Measurements from ENCODE around the gene MLIP. TPM values are rescaled to one million over a fixed set of nuclear protein-coding genes. Genes with fewer than 3 reads are reported as not detected.

MLIP gene
- total and polyA plus RNA-seq, 2 of the 8 experiments (the other 6 are each of a cell fraction or from before 2014, with no cell fraction given), result not detected

DNA sequence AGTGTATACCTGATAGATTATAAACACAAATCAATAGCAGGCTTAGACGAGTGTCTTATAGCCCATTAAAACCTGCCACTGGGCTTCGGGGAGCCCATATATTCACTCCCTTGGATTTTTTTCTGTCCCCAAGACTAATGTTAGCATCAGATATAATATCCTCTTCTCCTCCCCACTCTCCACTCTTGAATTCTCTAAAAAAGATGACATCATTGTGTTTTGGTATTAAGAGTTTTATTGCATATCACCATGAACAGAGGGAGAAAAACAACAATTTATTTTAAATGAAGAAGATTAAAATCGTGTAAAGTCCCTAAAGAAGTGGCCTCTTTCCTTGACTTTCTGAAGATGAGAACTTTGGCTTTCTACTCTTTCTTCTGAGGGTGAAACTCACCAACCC is 84.4 kb downstream of the MLIP start:
- H3K79me1 ChIP-seq (ENCODE audit: low read depth, low read length), result no peaks in the 10 kb centered on the region
- no peaks in the 10 kb centered on the region for H3K9me3 ChIP-seq (ENCODE audit: insufficient read depth in 2 of 2, low read depth in 1 of 2, low read length in 1 of 2)
- no peak overlapping the region for H3K9ac ChIP-seq (replicated peaks in 1 of 4; ENCODE audit: extremely low read depth in 1 of 4, low read depth in 3 of 4, low read length in 3 of 4)
- H4K20me1 ChIP-seq (replicated peaks in 1 of 2; ENCODE audit: control insufficient read depth in 1 of 2, insufficient read depth in 2 of 2, low read length in 2 of 2), result no peaks in the 10 kb centered on the region
- H4K8ac ChIP-seq (ENCODE audit: extremely low read depth, insufficient read depth, low read length), result no peak overlapping the region
- WGBS, 2 experiments (ENCODE audit: extremely low coverage in 1 of 2, insufficient coverage in 1 of 2, insufficient read length in 1 of 2, insufficient replicate concordance in 2 of 2, low coverage in 1 of 2, low lambda C conversion rate in 2 of 2, missing lambda C conversion rate in 1 of 2), result 87% methylated on average over 3 of the region's 3 CpGs; no CpG with 5 or more reads in 1 of the 2 experiments
- H2BK15ac ChIP-seq (ENCODE audit: low read length), result no peak overlapping the region
- H3K79me2 ChIP-seq (ENCODE audit: control insufficient read depth in 1 of 2, insufficient read depth in 2 of 2, low read length in 2 of 2), result no peaks in the 10 kb centered on the region
- no peak for DNase-seq (ENCODE audit: low read depth in 1 of 2, low spot score in 2 of 2)
- no peak overlapping the region for H2AK5ac ChIP-seq (ENCODE audit: low read depth, low read length)
- no peaks in the 10 kb centered on the region for H3K36me3 ChIP-seq (ENCODE audit: control insufficient read depth in 2 of 4, insufficient read depth in 4 of 4, low read length in 3 of 4)
- no peak overlapping the region for H3K4me2 ChIP-seq (ENCODE audit: insufficient read depth in 1 of 2, low read depth in 2 of 2, low read length in 2 of 2)
- H3K56ac ChIP-seq (replicated peaks; ENCODE audit: insufficient read length, low read depth, low read length), result no peak overlapping the region
- no peak overlapping the region for H4K5ac ChIP-seq (ENCODE audit: insufficient read length, low read depth, low read length)
- peaks cover 0 to 5% (median 2%) of the 10 kb centered on the region in 4 experiments; a peak in 2 of 7 replicates for H3K4me1 ChIP-seq (replicated peaks in 1 of 4; ENCODE audit: control insufficient read depth in 3 of 4, insufficient read depth in 4 of 4, low read length in 3 of 4)
- ChIA-PET CTCF (ENCODE audit: partially characterized antibody) (no interaction called here), POLR2A (ENCODE audit: partially characterized antibody) (no interaction called here)
- no peak overlapping the region for H3K4ac ChIP-seq (replicated peaks; ENCODE audit: insufficient read length, low read depth, low read length)
- no peaks in the 10 kb centered on the region; the same call in 1 of the 2 replicates for H3K23me2 ChIP-seq (ENCODE audit: low read depth, low read length)
- H3K27me3 ChIP-seq (replicated peaks in 1 of 4; ENCODE audit: control insufficient read depth in 3 of 4, extremely low read depth in 1 of 4, insufficient read depth in 3 of 4, low read length in 3 of 4), result no peaks in the 10 kb centered on the region
- H3K27ac ChIP-seq (ENCODE audit: low read depth, low read length), result no peak overlapping the region
- H2BK12ac ChIP-seq (ENCODE audit: low read depth, low read length), result no peak overlapping the region
- no peak overlapping the region for H2BK120ac ChIP-seq (replicated peaks; ENCODE audit: low read depth, low read length)
- no peak overlapping the region for H3K18ac ChIP-seq (ENCODE audit: extremely low read depth, low read length)
- H2BK20ac ChIP-seq (ENCODE audit: low read length), result no peak overlapping the region
- no peak overlapping the region for H3K23ac ChIP-seq (ENCODE audit: insufficient read length)
- H2AFZ ChIP-seq (ENCODE audit: low read length), result no peak overlapping the region
- no peak overlapping the region for H3K4me3 ChIP-seq (ENCODE audit: extremely low read depth in 1 of 4, insufficient read depth in 2 of 4, low read depth in 3 of 4, low read length in 4 of 4)
- H3K14ac ChIP-seq (ENCODE audit: insufficient read length), result no peak overlapping the region
- H2BK5ac ChIP-seq (ENCODE audit: low read depth, low read length), result no peak overlapping the region
- FAIRE-seq, result no peak
- H4K91ac ChIP-seq (replicated peaks; ENCODE audit: insufficient read length, low read length), result no peak overlapping the region
- no peak for TF ChIP-seq SIX5 (IDR thresholded peaks at IDR 0.05; ENCODE audit: low read depth, low read length)
- TF ChIP-seq EGR1 (IDR thresholded peaks at IDR 0.05; ENCODE audit: borderline replicate concordance, low read depth, low read length), result no peak
- no peak for TF ChIP-seq FOSL1 (IDR thresholded peaks at IDR 0.05; ENCODE audit: insufficient read depth, low read depth, low read length)
- TF ChIP-seq, protein P1, sequence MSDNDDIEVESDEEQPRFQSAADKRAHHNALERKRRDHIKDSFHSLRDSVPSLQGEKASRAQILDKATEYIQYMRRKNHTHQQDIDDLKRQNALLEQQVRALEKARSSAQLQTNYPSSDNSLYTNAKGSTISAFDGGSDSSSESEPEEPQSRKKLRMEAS (IDR thresholded peaks at IDR 0.05), result no peak
- no peak for TF ChIP-seq PHF8 (conservative IDR thresholded peaks at IDR 0.05; ENCODE audit: low read depth, low read length)
- TF ChIP-seq HDAC6 (IDR thresholded peaks at IDR 0.05; ENCODE audit: low read depth, low read length), result no peak
- no peak for TF ChIP-seq ASH2L (IDR thresholded peaks at IDR 0.05; ENCODE audit: low read length)
- no peak for TF ChIP-seq CHD1 (IDR thresholded peaks at IDR 0.05; ENCODE audit: low read depth, low read length)
- no peak for TF ChIP-seq GTF2F1 (IDR thresholded peaks at IDR 0.05; ENCODE audit: borderline replicate concordance, low read depth, low read length)
- no peak for TF ChIP-seq POLR2A (IDR thresholded peaks at IDR 0.05; ENCODE audit: control extremely low read depth in 1 of 2, low read depth in 2 of 2, low read length in 2 of 2)
- TF ChIP-seq RAD21 (IDR thresholded peaks at IDR 0.05 in 1 of 2, conservative IDR thresholded peaks at IDR 0.05 in 1 of 2; ENCODE audit: low read depth in 2 of 2, low read length in 2 of 2), result no peak
- TF ChIP-seq MAFK (IDR thresholded peaks at IDR 0.05; ENCODE audit: low read depth, low read length), result no peak
- no peak for TF ChIP-seq BRCA1 (IDR thresholded peaks at IDR 0.05; ENCODE audit: low read depth, low read length)
- TF ChIP-seq, protein P2, sequence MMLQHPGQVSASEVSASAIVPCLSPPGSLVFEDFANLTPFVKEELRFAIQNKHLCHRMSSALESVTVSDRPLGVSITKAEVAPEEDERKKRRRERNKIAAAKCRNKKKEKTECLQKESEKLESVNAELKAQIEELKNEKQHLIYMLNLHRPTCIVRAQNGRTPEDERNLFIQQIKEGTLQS (IDR thresholded peaks at IDR 0.05; ENCODE audit: insufficient read depth, low read depth, low read length), result no peak
- TF ChIP-seq KDM4A (IDR thresholded peaks at IDR 0.05; ENCODE audit: low read depth, low read length, severe bottlenecking), result no peak
